ENCODE data around the gene ARFIP1. TPM values are rescaled to one million over a fixed set of nuclear protein-coding genes. Genes with fewer than 3 reads are reported as not detected.
"Not testable (repeated sequence)": the region's sequence is repeated elsewhere in the genome, so short reads cannot be mapped to it uniquely, and the experiment has no call there.

Gene ARFIP1
- 10 to 100 TPM; 55.6 to 60.9 TPM for total RNA-seq
- long read RNA-seq, transcript ARFIP1-205 (9 exons, 3,424 nt), result minor isoform, 11 of 54 reads
- long read RNA-seq, transcript ARFIP1-202 (8 exons, 1,302 nt), result minor isoform, 9 of 54 reads
- long read RNA-seq, transcript ARFIP1-201 (9 exons, 3,111 nt), result major isoform, 23 of 54 reads
- long read RNA-seq, partial matches to known transcripts, result 4 of 54 reads
- long read RNA-seq, other reads (novel, unspliced or antisense), result 6 of 54 reads

GRCh38 chr4:152779513-152780266 lies at the start of gene ARFIP1, which contains the start of gene TIGD4:
Gene ARFIP1 (plus strand): TSS chr4:152779954. CDS start chr4:152829634, 49,680 bp downstream.
Gene TIGD4 (minus strand): TSS chr4:152779730. CDS start chr4:152771004, 8,726 bp downstream.
- DNase-seq (peak; percentile 98 to 99), ATAC-seq (peak; percentile 93)
- intact Hi-C loops (cut with DNase I, micrococcal nuclease), result no loop called here

GRCh38 chr4:152731997-152732396 lies 47.8 kb upstream of the ARFIP1 start:
- DNase-seq (no peak), ATAC-seq (no peak)
- intact Hi-C loops (cut with DNase I, micrococcal nuclease), result no loop called here

GRCh38 chr4:152734015-152734698 lies 45.6 kb upstream of the ARFIP1 start:
- DNase-seq (no peak), ATAC-seq (no peak)
- intact Hi-C loops (cut with DNase I, micrococcal nuclease), result no loop called here

GRCh38 chr4:152734699-152735050 lies 45.1 kb upstream of the ARFIP1 start:
- ATAC-seq (peak; percentile 25), DNase-seq (no peak)
- intact Hi-C loops (cut with DNase I, micrococcal nuclease), result no loop called here

GRCh38 chr4:152735396-152735859 lies 44.3 kb upstream of the ARFIP1 start:
- intact Hi-C loops (cut with DNase I, micrococcal nuclease), result no loop called here
- ATAC-seq (peak; percentile 76), DNase-seq (no peak)

GRCh38 chr4:152735906-152736305 lies 43.8 kb upstream of the ARFIP1 start:
- ATAC-seq, result no peak
- intact Hi-C loops (cut with DNase I, micrococcal nuclease), result no loop called here
- no peak for DNase-seq

- ATAC-seq (peak; percentile 64), DNase-seq (no peak)
Measured at GRCh38 chr4:152738827-152739226, 40.9 kb upstream of the ARFIP1 start.

GRCh38 chr4:152747444-152747843 lies 32.3 kb upstream of the ARFIP1 start:
- no peak for DNase-seq
- no peak for ATAC-seq

More at GRCh38 chr4:152738827-152739226, 40.9 kb upstream of the ARFIP1 start:
- intact Hi-C loops (cut with DNase I, micrococcal nuclease), result no loop called here

GRCh38 chr4:152748619-152749018 lies 31.1 kb upstream of the ARFIP1 start:
- ATAC-seq (no peak), DNase-seq (no peak)
- intact Hi-C loops (cut with DNase I, micrococcal nuclease), result no loop called here

More at GRCh38 chr4:152747444-152747843, 32.3 kb upstream of the ARFIP1 start:
- intact Hi-C loops (cut with DNase I, micrococcal nuclease), result no loop called here

- DNase-seq (no peak), ATAC-seq (no peak)
- intact Hi-C loops (cut with DNase I, micrococcal nuclease), result no loop called here
Measured at GRCh38 chr4:152763796-152764195, 16.0 kb upstream of the ARFIP1 start.

GRCh38 chr4:152765069-152765737 lies 14.6 kb upstream of the ARFIP1 start:
- ATAC-seq; DNase-seq; intact Hi-C loops (cut with DNase I, micrococcal nuclease): not testable (repeated sequence)

GRCh38 chr4:152771741-152772533 lies 7.8 kb upstream of the ARFIP1 start:
- no peak for ATAC-seq
- no peak for DNase-seq
- intact Hi-C loops (cut with DNase I, micrococcal nuclease), result no loop called here

- no peak for ATAC-seq
- intact Hi-C loops (cut with DNase I, micrococcal nuclease), result no loop called here
- no peak for DNase-seq
Measured at GRCh38 chr4:152773339-152773738, 6.4 kb upstream of the ARFIP1 start.

GRCh38 chr4:152773953-152774352 lies 5.8 kb upstream of the ARFIP1 start:
- ATAC-seq, result no peak
- intact Hi-C loops (cut with DNase I, micrococcal nuclease), result no loop called here
- no peak for DNase-seq

- intact Hi-C loops (cut with DNase I, micrococcal nuclease), result no loop called here
- ATAC-seq (no peak), DNase-seq (no peak)
Measured at GRCh38 chr4:152776352-152776751, 3.4 kb upstream of the ARFIP1 start.

- no peak for DNase-seq
- ATAC-seq, result no peak
- intact Hi-C loops (cut with DNase I, micrococcal nuclease), result no loop called here
Measured at GRCh38 chr4:152777488-152777887, 2.3 kb upstream of the ARFIP1 start.

GRCh38 chr4:152778656-152779512 lies 870 bp upstream of the ARFIP1 start:
- ATAC-seq (peak; percentile 9), DNase-seq (peak in 1 of 2 donors; percentile 39)
- intact Hi-C loops (cut with DNase I, micrococcal nuclease), result no loop called here

All from left colon (tissue), 2 donors.